HG03064 (cell line): Measurements from ENCODE around the gene OSBPL1A.

ENCODE experiments used
- ATAC-seq: cut with Tn5 transposase; IDR thresholded peaks from one replicate; pipeline ENCODE4 v1.9.1; 2021; ENCODE audit warnings: low read depth; ENCODE audit not compliant: unreplicated experiment

The OSBPL1A gene

GRCh38 chr18:24344509-24344908, 53.1 kb downstream of the OSBPL1A start:
- no peak for ATAC-seq

GRCh38 chr18:24342347-24342746, 55.3 kb downstream of the OSBPL1A start:
- ATAC-seq = no peak

- no peak for ATAC-seq
Observed at GRCh38 chr18:24341361-24341760, 56.3 kb downstream of the OSBPL1A start.

DNA sequence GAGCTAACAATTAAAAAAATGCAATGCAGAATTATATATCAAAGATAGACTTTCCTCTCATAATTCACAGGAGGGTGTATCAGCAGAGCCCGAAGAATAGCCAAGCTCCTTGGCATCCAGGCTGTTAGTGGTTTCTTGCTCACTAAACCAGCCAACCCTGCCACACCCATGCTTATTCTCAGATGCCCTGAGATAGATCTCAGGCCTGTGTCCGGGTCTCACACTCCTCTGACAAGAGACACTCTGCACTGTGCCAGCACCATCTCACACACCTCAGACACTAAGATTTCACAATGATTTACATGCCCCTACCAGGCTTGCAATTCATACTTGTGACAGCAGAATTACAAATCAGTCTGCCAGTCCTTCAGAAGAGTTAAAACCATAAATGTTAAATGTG, 64.5 kb downstream of the OSBPL1A start:
- no peak for ATAC-seq

- no peak for ATAC-seq
Observed at GRCh38 chr18:24326211-24326610, 71.4 kb downstream of the OSBPL1A start.

DNA sequence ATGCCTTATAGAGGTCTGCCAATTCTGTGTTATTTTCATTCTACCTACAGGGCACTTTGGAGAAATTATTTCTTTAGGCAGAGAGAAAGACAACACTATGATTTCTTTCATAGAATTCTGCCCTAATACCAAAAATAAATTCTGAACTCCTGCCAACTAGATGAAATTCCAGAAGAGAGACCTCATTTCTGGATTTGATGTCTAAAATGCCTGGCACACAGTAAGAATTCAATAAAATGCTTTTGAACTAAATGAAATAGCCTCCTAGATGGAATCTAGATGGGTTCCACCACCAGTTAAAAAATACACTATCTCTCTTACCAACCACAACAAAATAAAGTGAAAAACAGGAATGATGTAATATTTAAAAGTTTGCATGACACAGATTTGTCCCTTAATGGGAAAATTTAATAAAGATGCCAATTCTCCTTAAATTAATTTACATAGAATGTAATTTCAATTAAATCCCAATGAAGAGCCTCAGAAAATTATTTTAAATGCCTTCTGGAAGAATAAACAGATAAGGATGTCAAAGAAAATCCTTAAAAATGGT, 75.0 kb downstream of the OSBPL1A start:
- no peak for ATAC-seq

- no peak for ATAC-seq
Observed at GRCh38 chr18:24321071-24321470, 76.6 kb downstream of the OSBPL1A start.

DNA sequence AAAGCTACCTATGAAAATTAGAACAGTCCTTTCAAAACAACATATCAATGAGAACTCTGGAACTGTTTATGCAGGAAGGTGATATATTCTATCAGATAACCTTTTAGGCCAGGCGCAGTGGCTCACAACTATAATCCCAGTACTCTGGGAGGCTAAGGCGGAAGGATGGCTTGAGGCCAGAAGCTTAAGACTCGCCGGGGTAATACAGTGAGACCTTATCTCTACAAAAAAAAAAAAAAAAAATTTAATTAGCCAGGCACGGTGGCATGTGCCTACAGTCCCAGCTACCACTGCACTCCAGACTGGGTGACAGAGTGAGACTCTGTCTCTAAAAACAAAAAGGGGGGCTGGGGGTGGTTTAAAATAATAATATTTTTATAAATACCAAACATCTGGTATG, 77.9 kb downstream of the OSBPL1A start:
- ATAC-seq = no peak

- ATAC-seq = no peak
Observed at GRCh38 chr18:24317370-24317769, 80.3 kb downstream of the OSBPL1A start.

- ATAC-seq = no peak
Observed at GRCh38 chr18:24315170-24315569, 82.5 kb downstream of the OSBPL1A start.

DNA sequence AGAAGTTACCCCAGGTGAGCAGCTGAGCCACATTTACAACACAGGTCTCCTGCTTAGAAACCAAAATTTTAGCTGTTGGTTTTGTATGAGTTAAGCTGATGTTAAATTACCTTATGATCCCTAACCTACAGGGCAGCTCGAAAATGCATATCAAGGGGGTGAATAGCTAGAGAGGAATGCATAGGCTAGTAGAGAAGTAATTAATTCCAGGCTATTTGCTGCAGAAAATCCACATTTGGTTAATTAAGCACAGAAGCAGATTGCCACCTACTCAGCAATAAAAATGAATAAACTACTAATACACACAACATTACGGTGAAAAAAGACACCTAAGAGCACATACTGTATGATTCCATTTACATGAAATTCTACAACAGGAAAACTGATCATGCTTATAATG, 91.4 kb downstream of the OSBPL1A start:
- ATAC-seq = no peak

DNA sequence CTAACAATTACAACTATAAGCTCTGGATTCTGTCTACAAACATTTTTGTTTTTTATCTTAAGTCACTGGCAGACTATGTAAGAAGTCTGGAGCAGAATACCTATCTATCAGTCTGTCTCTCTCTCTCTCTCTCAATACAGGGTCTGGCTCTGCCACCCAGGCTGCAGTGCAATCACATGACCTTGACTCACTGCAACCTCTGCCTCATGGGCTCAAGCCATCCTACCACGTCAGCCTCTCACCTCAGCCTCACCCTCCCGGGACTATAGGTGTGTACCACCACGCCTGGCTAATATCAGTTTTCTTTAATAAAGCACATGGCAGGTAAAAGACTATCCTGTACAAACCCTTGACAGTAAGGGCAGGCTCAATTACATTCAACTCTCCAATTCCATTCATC, 96.9 kb downstream of the OSBPL1A start:
- ATAC-seq = no peak

- ATAC-seq = no peak
Observed at GRCh38 chr18:24296276-24296675, 101.3 kb downstream of the OSBPL1A start.

- no peak for ATAC-seq
Observed at GRCh38 chr18:24293254-24293653, 104.4 kb downstream of the OSBPL1A start.

DNA sequence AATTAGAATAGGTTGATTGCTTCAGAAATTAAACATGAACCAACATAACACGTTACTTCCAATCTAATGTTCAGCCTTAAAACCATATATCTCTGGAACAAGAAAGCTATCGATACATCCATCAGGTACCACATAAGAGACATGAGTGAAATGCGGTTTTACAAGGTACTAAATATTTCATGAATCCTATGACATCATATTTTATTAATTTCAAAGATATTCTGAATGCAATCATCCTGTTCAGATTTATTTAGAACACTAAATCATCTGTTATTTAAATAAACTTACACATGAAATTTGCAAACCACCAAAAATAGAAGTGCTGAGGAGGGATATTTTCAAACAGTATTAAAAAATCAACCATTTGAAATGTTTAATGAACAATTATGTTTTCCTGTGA, 119.0 kb downstream of the OSBPL1A start:
- no peak for ATAC-seq

- no peak for ATAC-seq
Observed at GRCh38 chr18:24277516-24278195, 120.0 kb downstream of the OSBPL1A start.

- no peak for ATAC-seq
Observed at GRCh38 chr18:24276994-24277393, 120.6 kb downstream of the OSBPL1A start.

GRCh38 chr18:24274837-24275236, 122.8 kb downstream of the OSBPL1A start:
- ATAC-seq = no peak

DNA sequence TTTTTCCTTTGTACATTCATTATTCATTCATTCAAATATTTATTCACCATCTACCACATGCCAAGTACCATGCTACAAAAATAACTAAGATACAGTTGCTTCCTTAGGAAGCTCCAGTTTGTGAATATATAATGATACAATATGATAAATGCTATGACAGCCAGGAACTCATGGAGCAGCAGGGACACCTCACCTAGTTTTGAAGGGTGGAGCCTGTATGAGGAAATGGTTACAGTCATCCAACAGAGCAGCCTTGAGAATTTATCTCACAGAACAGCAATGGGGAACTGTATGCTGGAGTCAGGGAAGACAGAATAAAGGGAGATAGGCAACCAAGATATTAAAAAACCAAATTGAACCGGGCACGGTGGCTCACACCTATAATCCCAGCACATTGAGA, 124.0 kb downstream of the OSBPL1A start:
- no peak for ATAC-seq

DNA sequence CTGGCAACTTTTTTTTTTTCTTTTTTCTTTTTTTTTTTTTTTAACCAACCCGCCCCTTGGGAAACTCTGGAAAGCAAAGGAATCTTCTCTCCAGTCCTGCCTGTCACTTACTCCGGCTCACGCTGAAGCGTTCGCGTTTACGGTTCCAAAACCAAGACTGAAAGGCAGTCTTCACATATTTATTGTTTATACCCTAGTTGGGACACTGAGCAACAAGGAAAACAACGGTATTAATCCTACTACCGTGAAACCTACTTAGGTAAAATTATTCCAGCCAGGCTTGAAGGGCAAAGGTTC, 125.4 kb downstream of the OSBPL1A start:
- ATAC-seq = no peak

DNA sequence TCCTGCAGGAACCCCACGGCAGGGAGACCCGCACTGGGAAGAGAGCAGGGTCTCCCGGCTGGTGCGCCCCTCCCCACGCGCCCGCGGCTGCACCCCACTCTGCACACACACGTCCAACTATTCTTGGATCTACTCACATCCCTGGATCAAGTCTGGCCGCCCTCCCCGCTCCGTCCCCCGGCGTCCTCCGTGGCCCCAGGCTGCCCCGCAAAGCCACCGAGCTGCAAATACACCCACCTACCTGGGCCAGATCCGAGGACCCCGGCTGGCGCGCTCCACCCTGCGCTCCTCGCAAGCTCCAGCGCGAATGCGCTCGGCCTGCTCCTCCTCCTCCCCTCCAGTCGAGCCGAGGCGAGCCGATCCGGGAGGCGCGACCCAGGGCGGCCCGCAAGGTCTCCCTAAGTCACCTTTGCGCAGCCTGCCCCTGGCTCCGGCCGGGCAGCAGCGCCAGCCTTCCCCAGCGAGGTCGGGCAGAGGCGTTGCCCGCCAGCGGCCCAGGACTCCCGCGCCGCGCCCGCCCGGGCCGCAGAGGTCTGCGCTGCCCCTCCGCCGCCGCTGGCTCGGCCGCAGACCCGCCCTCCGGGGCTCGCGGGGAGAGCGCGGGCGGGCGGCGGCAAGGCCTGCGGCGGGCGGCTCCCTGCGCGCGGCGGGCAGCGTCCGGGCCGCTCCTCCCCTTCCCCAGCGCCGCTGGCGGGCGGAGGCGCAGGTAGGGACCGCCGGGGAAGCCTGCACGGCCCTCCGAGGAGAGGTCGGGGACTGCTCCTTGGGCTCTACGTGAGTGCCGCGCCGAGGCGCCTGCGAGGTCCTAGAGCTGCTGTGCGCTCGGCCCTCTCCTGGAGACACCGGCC, 126.0 kb downstream of the OSBPL1A start:
- ATAC-seq = no peak

GRCh38 chr18:24270937-24271380, 126.7 kb downstream of the OSBPL1A start:
- ATAC-seq = no peak
